Dedifferentiated amniotic fluid mesenchymal stem cell (primary cell): ENCODE data around the gene LAMA1.

ENCODE experiments used
- DNase-seq: peaks from one replicate; pipeline ENCODE4 v3.0.0-alpha.2; 2016; ENCODE audit errors: extremely low spot score

Gene LAMA1

DNA sequence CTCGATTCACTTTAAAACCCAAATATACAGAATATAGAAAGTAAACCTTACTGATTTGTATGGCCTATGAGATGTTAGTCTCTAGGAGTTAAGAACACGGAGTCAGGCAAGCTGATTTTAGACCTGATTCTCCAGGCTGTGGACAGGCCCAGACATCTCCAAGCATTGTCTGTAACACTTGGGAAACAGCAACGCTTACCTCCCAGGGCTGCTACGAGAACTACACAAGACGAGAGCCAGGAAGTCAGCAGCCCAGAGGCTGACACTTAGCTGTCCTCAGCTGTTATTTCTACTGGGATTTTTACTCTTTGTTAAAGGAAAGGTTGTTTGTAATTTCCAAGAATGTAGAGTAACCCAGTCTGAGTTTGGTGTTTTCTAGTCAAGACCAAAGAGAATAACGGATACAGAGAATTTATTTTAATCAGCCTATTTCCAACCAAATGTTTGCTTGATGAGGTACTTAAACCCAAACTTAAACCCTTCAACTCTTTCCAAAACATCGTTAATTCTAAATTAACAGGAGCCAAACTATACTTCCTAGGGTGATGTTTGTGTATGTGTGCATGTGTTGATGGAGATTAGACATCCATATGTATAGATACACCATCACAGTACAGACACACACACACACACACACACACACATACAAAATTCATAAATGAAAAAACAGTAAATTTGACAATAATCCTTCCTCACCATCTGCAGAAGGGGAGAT is 123.4 kb downstream of the LAMA1 start:
- DNase-seq: no peak

DNA sequence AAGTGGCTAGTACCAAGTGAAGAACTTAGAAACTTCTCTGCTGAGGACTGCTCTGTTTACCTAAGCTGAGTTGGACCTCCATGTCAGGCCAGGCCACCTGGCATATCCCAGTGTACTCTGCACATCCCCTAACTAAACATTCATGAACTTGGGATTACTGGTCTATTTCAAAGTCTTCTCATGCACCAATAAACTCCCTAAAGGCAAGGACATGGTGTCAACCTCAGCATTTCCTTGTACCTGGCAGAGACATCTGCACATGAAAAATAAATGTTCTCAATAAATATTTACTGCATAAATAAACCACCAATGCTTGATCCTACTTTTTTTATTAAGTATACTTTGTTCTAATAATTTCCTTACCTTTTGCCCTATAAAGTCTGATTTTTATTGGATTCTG is 124.8 kb downstream of the LAMA1 start:
- DNase-seq: no peak

DNA sequence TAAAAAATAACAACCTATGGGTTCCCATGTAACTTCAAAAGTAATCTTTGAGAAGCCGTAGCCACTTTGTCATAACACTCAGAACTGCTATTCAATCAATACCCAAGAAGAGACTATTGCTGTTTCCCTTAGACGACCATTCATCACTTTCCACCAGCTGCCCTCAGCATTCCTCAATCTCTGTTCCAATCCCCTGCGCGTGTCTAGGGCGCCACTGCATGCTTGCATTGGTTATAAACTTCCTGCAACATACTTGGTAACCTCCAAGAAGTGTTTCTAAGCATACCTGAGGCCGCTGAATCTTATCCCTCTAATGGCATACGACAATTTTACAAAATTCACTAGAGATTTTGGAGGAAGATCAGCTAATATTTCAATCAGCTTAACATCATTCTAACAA is 134.2 kb downstream of the LAMA1 start:
- DNase-seq: no peak

- no peak for DNase-seq
Measured at GRCh38 chr18:6982398-6982797, 135.2 kb downstream of the LAMA1 start.

- no peak for DNase-seq
Measured at GRCh38 chr18:6980363-6980762, 137.2 kb downstream of the LAMA1 start.

- no peak for DNase-seq
Measured at GRCh38 chr18:6979954-6980353, 137.6 kb downstream of the LAMA1 start.

- no peak for DNase-seq
Measured at GRCh38 chr18:6976935-6977334, 140.7 kb downstream of the LAMA1 start.

GRCh38 chr18:6975084-6975483 is 142.5 kb downstream of the LAMA1 start:
- DNase-seq: no peak

DNA sequence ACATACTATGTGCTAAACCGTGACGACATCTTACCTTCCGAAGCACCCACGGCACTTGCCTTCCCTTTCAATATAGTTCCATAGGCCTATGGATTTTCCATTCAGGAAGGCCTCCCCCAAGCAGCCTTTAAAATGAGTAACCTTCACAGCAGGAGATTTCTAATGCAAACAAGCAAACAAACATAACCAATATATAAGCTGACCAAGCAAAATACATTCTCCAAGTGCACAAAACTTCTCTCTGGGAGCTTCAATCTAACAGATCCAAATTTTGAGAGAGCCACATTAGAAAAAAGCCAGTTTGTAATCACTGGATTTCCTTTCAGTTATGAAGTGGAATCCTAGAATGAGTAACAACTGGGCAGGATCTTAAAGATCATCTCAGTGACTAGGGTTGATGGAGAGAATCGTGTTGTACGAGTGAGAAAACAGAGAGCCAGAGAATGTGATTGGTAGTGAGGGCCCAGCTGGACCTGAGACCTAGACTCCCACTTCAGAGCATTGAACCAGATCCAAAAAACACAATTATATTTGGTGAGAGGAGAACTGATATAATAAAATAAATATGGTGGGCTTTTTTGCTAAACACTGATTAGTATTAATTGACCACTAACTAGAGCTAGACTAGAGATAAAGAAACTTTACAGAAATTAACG is 145.6 kb downstream of the LAMA1 start:
- no peak for DNase-seq

DNA sequence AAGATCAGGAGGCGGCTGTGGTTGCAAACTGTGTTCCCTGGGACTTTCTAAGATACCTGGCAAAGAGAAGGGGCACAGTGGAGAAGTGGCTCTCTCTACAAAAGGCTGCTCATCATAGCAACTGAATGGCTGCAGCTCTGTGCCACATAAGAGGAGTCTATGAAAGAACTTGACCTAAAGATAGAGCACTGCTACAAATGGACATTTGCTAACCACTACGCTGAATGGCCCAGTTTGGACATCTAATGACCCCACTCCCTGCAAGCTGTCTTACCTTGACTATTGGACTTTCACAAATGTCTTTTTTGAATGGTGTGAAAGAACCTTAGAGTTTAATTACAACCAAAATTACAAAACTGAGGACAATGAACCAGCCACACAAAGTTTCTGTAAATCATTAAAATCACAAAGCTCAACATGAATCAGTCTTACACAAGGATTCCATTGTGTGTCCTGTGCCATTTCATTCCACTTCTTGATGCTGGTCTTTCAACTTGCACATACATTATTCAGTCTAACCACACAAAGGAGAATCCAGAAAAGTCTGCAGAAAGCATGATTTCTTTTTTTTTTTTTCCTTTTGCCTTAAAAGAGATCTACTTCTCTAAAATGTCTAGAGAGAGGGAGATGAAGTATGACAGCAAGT is 154.0 kb downstream of the LAMA1 start:
- no peak for DNase-seq

DNA sequence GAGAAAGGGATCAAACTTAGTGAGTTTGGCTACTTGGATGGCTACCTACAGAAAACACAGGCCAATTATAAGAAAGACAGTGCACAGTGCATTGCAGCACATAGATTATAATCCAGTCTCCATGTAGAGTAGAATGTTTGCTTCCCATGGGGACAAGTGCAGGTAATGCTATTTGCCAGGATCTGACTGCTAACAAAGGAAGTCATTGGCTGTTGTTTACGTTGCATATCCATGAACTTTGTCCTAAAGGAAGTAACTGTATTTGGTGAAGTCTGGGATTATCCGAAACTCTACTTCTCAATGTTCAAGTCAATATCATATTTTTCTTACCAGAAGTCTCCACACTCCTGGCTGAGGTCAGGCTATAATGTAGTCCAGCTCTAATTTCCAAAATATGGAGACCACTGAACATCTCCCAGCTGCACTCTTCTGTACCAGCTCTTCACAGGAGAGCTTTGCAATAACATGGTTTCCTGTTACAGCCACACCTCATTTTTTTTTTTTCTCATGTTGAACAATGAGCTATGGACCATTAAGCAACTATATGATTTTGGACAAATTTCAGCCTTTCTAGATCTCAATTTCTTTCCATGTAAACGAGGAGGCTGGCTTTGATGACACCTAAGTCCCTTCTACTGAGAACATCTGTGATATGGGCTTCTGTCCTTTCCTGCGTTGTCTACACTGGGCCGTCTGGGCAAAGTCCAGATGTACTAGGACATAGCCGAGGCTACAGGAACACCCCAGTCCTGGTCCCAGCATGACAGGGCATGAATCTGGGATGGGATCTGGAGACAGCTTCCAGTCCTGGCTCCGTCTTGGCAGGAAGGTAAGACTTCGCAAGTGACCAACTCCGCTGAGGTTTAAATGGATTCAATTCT is 154.8 kb downstream of the LAMA1 start:
- DNase-seq: no peak

DNA sequence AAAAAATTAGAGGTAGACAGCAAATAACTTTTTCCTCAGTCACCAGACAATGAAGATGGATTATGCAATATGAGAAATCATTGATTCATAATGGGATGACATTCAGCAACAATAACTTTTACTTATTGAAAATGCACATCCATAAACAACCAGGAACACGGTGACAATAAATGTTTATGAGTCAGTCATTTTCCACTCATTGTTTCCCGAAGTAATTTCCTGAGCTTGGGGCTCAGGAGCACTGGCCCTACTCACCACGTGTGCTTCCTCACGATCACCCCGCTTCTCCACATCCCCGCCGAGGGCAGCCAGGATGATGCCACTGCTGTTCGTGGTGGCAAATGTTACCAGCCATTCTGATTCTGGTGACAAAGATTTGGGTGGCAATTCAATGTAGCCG is 156.3 kb downstream of the LAMA1 start:
- DNase-seq: no peak

GRCh38 chr18:6960656-6961055 is 156.9 kb downstream of the LAMA1 start:
- DNase-seq: peak; percentile 20

GRCh38 chr18:6960124-6960523 is 157.5 kb downstream of the LAMA1 start:
- no peak for DNase-seq

DNA sequence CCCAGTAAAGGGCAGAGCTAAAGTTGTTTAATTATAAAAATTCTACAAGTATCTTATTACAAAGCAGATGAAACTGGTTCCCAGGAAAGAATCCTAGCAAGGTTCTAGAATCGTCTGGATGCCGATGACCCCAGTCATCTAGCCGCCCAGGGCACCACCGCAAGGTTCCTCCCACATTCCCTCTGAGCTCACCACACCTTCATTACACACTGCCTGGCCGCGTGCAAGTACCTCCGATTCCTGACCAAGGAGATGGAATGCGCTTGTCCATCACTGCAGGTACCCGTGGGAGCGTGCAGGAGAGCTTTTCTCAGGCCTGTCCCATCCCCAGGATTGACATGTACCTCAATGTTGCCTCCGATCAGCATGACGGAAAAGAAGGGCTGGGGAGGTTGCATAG is 158.5 kb downstream of the LAMA1 start:
- DNase-seq: no peak

GRCh38 chr18:6956999-6957398 is 160.6 kb downstream of the LAMA1 start:
- no peak for DNase-seq

DNA sequence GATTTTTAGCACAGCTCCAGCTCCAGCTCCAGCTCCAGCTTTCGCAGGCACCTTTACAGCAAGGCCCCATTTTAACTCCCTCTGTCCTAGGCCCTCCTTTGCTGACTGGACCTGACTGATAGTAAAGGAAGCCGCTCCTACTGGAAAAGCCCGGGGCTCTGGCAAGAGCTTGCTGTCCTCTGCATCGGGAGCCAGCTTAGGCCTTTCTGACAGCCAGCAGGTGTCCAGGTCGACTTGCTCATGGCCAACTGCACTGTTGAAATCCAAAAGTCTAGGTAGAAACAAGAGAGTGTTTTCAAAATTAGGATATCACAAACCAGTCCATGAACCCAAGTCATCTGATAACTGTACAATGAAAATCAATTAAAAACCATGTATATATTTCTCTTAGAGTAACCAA is 161.1 kb downstream of the LAMA1 start:
- no peak for DNase-seq

DNA sequence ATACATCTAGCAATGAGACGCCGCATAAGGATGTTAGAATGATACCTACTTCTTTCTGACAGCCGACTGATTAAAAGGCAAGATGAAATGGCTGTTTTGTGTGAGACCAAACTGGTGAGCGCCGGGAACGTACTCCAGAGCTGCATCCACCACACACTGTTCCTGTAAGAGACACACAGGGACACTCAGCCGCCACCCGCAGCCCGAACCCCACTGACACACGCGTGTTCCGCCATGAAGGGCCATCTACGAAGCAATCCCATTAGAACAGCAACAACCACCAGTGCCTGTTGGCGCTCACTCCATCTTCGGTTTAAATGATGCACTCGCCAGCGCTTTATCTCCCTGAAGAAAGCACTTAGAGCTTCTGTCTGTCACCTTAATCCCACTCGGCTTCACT is 162.3 kb downstream of the LAMA1 start:
- no peak for DNase-seq

- DNase-seq: no peak
Measured at GRCh38 chr18:6954501-6954900, 163.1 kb downstream of the LAMA1 start.

DNA sequence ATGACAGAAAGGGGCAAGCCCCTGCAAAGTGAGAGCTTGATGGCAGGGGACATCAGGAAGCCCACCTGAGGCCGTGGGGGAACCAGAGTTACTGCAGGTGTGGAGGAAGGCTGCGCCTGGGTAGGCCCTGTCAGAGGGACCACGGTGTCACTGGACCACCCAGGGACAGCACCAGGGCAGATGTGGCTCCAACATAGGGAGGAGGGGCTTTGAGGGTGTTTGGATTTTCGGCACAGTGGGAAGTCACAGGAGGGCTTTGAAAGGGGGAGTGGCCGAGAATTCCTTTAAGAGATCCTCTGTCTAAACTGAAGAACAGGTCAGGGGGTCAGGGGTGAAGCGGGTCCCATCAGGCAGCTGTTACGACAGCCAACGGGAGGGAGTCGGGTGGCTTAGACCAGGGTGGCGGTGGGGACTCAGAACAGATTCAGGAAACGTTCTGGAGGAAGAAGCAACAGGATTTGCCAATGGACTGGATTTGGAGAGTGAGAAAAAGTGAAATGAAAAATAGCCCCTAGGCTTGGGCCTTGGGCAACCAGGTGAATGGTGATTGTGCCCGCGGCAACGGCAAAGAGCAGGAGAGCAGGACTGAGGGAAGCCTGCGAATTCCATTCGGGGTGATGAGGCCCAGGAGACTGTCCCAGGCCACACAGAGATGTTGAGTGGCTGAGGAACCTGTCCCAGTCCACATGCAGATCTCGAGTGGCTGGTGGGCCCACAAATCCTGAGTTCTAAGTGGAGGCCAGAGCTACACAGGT is 166.1 kb downstream of the LAMA1 start:
- DNase-seq: no peak

GRCh38 chr18:6950641-6951040 is 167.0 kb downstream of the LAMA1 start:
- DNase-seq: no peak
